AG09309 (cell line): ENCODE results near the gene OLFM2.
A peak's percentile ranks its signal among the peaks of the same experiment; 100 is the strongest.
"Not testable (repeated sequence)": the region's sequence is repeated elsewhere in the genome, so short reads cannot be mapped to it uniquely, and the experiment has no call there.

ENCODE experiments used
- DNase-seq: peaks from one replicate; pipeline ENCODE4 v3.0.0-alpha.2; 2010; ENCODE audit warnings: low read depth
- H3K4me3 ChIP-seq: 2 replicates; pipeline ENCODE4 v1.5.1; 2011; ENCODE audit warnings: mild to moderate bottlenecking, low read depth, low read length, moderate library complexity; ENCODE audit not compliant: control insufficient read depth
- CTCF ChIP-seq: IDR thresholded peaks from 2 replicates; pipeline ENCODE4 v1.5.1; 2011; ENCODE audit warnings: mild to moderate bottlenecking, low read depth, low read length, inconsistent platforms; ENCODE audit not compliant: insufficient read depth, control insufficient read depth; ENCODE audit errors: missing control alignments

OLFM2 gene

GRCh38 chr19:9848762-9849161 is 87.6 kb downstream of the OLFM2 start:
- TF ChIP-seq CTCF = no peak
- no peak for DNase-seq

GRCh38 chr19:9848060-9848459 is 88.3 kb downstream of the OLFM2 start:
- H3K4me3 ChIP-seq = no peak overlapping the region
- no peak for DNase-seq
- peak; percentile 51 for TF ChIP-seq CTCF

More at GRCh38 chr19:9848762-9849161, 87.6 kb downstream of the OLFM2 start:
- no peak overlapping the region for H3K4me3 ChIP-seq

GRCh38 chr19:9847087-9847671 is 89.1 kb downstream of the OLFM2 start:
- peak; percentile 97 for TF ChIP-seq CTCF
- peak; percentile 91 for DNase-seq

GRCh38 chr19:9843626-9844273 is 92.6 kb downstream of the OLFM2 start:
- not testable (repeated sequence) for DNase-seq, H3K4me3 ChIP-seq

More at GRCh38 chr19:9847087-9847671, 89.1 kb downstream of the OLFM2 start:
- H3K4me3 ChIP-seq = no peak overlapping the region

- DNase-seq = no peak
- no peak overlapping the region for H3K4me3 ChIP-seq
- no peak for TF ChIP-seq CTCF
Measured at GRCh38 chr19:9842834-9843625, 93.3 kb downstream of the OLFM2 start.

GRCh38 chr19:9839415-9839814 is 96.9 kb downstream of the OLFM2 start:
- no peak for DNase-seq
- no peak for TF ChIP-seq CTCF

GRCh38 chr19:9838324-9838723 is 98.0 kb downstream of the OLFM2 start:
- no peak for DNase-seq
- H3K4me3 ChIP-seq = no peak overlapping the region
- no peak for TF ChIP-seq CTCF

More at GRCh38 chr19:9839415-9839814, 96.9 kb downstream of the OLFM2 start:
- H3K4me3 ChIP-seq = no peak overlapping the region
